NCI-H146 treated with DMSO at 0.1 percent for 48 hours (cell line): ENCODE measurements around the gene PPP1R14C.
A peak's percentile ranks its signal among the peaks of the same experiment; 100 is the strongest.

ENCODE experiments used
- DNase-seq: peaks from one replicate; lab custom pipeline; 2025; ENCODE audit not compliant: unreplicated experiment; lab: John Stamatoyannopoulos, UW

The PPP1R14C gene

GRCh38 chr6:150245148-150245935 is 102.5 kb downstream of the PPP1R14C start:
- DNase-seq, result no peak

GRCh38 chr6:150247803-150248202 is 105.0 kb downstream of the PPP1R14C start:
- no peak for DNase-seq

DNA sequence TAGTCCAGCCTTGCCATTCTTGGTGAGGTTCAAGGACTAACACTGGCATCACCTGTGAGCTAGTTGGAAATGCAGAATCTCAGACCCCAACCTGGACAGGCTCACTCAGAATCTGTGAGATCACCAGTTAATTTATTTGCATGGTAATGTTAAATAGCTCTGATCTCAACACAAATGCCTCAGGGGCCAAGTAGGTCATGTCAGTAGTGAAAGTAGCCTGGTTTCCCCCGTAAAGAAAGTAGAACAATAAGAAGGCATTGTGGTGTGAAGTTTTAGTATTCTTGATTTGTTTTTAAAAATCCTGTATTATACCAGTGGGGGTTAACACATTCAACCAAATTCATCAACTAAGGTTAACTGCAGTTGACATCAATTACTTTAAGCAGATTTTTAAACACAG is 105.5 kb downstream of the PPP1R14C start:
- DNase-seq, result no peak

- DNase-seq, result no peak
Observed at GRCh38 chr6:150249261-150249660, 106.4 kb downstream of the PPP1R14C start.

GRCh38 chr6:150250826-150251225 is 108.0 kb downstream of the PPP1R14C start:
- DNase-seq, result no peak

GRCh38 chr6:150251566-150252186 is 108.8 kb downstream of the PPP1R14C start:
- DNase-seq, result peak; percentile 90

- no peak for DNase-seq
Observed at GRCh38 chr6:150252714-150253444, 110.0 kb downstream of the PPP1R14C start.

DNA sequence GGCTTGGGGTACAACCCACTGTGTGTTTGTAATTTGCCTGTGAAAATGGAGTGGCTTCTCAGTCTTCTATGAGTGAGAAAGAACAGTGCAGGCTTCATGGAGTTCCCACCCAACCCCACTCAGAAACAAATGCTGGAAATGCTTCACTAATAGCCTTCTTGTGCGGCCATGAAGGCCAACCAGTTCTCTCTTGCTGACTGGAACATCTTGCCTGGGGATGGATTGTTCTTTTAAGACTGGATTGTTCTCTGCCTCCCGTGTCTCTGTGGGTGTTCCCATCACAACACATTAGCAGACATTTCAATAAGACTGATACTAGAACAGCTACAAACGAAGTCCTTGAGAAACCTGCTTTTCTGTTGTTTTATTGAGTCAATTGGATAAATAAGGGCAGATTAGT is 110.6 kb downstream of the PPP1R14C start:
- DNase-seq, result no peak

DNA sequence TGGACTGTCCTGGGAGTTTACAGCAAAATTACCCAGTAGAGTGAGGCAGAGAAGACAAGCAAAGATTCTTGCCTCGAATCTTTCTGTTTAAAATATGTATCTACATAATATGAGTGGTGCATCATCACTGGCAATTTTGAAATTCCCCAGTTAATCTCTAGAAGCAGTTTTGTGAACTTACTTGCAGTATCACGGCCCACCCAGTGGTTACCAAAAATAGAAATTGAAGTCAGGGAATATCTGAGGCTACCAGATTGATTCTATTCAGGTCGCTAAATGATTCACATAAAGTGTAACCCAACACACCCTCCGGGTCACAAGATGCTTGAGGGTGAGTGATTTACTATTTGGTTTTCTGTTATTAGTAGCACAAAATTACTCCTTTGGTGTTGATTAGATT is 111.9 kb downstream of the PPP1R14C start:
- DNase-seq, result no peak

- no peak for DNase-seq
Observed at GRCh38 chr6:150255840-150256239, 113.0 kb downstream of the PPP1R14C start.

- DNase-seq, result no peak
Observed at GRCh38 chr6:150256618-150257272, 113.9 kb downstream of the PPP1R14C start.

- no peak for DNase-seq
Observed at GRCh38 chr6:150258381-150258780, 115.5 kb downstream of the PPP1R14C start.

- DNase-seq, result peak; percentile 76
Observed at GRCh38 chr6:150260931-150261330, 118.1 kb downstream of the PPP1R14C start.

DNA sequence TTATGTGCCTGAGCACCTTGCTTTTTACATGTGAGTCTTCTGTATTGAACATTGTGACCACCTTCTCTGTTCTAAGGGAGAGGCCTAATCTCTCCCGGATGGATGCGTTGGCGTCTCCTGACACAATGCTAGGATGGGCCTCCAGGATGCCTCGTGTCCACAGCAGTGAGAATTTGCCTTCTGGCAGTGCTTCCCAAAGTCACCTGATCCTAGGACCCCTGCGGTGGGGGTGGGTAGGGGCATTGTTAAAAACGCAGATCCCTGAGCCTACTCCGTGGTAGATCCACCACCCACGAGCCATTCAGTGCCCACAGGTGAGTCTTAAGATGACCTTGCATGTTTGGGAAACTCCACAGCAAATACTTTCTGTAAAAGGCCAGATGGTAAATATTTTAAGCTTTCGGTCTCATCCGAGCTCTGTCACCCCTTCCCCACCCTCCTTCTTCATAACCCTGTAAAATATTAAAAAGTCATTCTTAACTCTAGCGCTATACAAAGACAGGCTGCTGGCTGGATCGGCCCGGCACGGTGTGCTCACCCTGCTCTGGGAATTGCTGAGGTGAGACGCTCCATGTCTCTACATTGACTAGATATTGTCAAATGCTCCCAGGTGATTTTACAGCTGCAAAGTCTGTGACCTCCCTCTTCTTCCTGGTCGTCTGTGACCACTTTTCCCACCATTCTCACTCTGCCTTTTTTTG is 119.3 kb downstream of the PPP1R14C start:
- DNase-seq, result no peak

GRCh38 chr6:150263765-150264404 is 121.0 kb downstream of the PPP1R14C start:
- DNase-seq, result no peak

GRCh38 chr6:150266309-150266708 is 123.5 kb downstream of the PPP1R14C start:
- no peak for DNase-seq

GRCh38 chr6:150266963-150267685 is 124.3 kb downstream of the PPP1R14C start:
- DNase-seq, result no peak

DNA sequence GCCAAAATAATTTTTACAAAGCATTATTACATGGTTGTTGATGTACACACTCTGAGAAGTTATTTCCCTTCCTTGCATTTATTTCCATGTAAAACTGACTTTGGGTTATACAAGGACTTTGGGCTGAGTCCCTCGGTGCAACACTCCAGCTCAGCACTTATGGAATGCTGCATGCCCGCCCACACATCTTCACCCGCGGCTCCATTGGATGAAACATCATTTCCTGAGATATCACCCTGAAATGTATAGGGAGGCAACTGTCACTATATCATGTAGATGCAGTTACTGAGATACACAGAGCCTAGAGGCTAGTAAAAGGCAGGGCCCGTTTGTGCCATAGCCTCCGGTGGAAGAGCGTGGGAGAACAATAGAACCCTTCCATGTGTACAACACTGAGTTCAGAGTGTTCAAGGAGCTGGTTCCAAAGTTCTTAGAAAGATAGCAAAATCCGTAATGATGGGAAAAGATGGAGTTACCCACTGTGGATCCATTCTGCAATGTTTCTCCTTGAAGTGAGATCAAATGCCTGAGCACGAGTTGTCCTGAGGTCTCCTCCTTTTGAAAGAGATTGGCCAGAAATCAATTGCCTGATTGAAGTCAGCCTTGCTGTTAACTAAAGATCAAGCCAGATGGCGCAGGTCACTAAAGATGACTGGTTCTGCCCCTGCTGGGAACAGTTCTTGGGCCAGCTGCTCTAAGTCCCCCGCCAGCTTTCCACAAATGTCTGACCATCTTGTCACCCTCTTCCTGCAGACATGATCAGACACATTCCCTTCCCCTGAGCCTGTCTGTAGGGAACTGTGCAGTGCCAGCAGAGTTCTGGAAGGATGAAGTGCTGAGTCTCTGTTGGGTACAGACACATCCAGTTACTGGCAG is 125.1 kb downstream of the PPP1R14C start:
- no peak for DNase-seq
